Chondrocyte (in vitro differentiated cells): ENCODE data around the gene TULP1. TPM values are rescaled to one million over a fixed set of nuclear protein-coding genes. Genes with fewer than 3 reads are reported as not detected.
A peak's percentile ranks its signal among the peaks of the same experiment; 100 is the strongest.
"Not testable (repeated sequence)": the region's sequence is repeated elsewhere in the genome, so short reads cannot be mapped to it uniquely, and the experiment has no call there.

ENCODE experiments used
- DNase-seq: peaks from one replicate; pipeline ENCODE4 v3.0.0; 2021; ENCODE audit warnings: mixed read lengths, low spot score
- H3K27ac Mint-ChIP-seq: one replicate; pipeline ENCODE4 v1.8.0; 2021; ENCODE audit warnings: mild to moderate bottlenecking, moderate library complexity, mixed read lengths; ENCODE audit not compliant: unreplicated experiment
- H3K27me3 Mint-ChIP-seq: 2 replicates; pipeline ENCODE4 v1.8.0; 2021; ENCODE audit warnings: low read depth, mixed read lengths
- H3K36me3 Mint-ChIP-seq: 2 replicates; pipeline ENCODE4 v1.8.0; 2021; ENCODE audit warnings: low read depth, mixed read lengths
- H3K4me1 Mint-ChIP-seq: 2 replicates; pipeline ENCODE4 v1.8.0; 2021; ENCODE audit warnings: low read depth, mild to moderate bottlenecking, mixed read lengths
- H3K4me3 Mint-ChIP-seq: one replicate; pipeline ENCODE4 v1.8.0; 2021; ENCODE audit warnings: mild to moderate bottlenecking, moderate library complexity, mixed read lengths; ENCODE audit not compliant: unreplicated experiment
- H3K9me3 Mint-ChIP-seq: 2 replicates; pipeline ENCODE4 v1.8.0; 2021; ENCODE audit warnings: low read depth, mixed read lengths
- total RNA-seq: library from RNA; stranded (reverse); gene quantifications from 3 replicates; pipeline ENCODE4 v1.2.1, GENCODE V29; 2021
- TF ChIP-seq, protein P1 (sequence below): fragments of 200-600 bp; sonication (generic); IDR thresholded peaks from 2 replicates; pipeline ENCODE4 v1.5.0; 2021; ENCODE audit warnings: antibody characterized with exemption, mild to moderate bottlenecking, moderate library complexity

TULP1 gene
- total RNA-seq, 1 donor from 2014 or later, result not detected

DNA sequence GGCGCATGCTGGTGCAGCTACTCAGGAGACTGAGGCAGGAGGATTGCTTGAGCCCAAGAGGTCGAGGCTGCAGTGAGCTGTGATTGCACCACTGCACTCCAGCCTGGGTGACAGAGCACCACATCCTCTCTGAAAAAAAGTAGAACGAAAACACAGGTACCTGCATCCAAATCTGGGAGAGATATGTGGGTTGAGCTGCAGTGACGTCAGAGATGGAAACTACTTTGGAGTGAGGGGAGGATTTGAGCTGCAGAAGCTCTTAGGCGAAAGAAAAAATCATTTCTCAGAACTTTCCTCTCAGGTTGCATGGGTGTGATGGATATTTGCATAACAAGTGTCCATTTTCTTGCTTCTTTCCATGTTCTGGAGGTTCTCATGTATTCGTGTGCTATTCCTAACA lies 4.0 kb upstream of the TULP1 start:
- no peaks in the 10 kb centered on the region for H3K9me3 Mint-ChIP-seq
- TF ChIP-seq, protein P1, sequence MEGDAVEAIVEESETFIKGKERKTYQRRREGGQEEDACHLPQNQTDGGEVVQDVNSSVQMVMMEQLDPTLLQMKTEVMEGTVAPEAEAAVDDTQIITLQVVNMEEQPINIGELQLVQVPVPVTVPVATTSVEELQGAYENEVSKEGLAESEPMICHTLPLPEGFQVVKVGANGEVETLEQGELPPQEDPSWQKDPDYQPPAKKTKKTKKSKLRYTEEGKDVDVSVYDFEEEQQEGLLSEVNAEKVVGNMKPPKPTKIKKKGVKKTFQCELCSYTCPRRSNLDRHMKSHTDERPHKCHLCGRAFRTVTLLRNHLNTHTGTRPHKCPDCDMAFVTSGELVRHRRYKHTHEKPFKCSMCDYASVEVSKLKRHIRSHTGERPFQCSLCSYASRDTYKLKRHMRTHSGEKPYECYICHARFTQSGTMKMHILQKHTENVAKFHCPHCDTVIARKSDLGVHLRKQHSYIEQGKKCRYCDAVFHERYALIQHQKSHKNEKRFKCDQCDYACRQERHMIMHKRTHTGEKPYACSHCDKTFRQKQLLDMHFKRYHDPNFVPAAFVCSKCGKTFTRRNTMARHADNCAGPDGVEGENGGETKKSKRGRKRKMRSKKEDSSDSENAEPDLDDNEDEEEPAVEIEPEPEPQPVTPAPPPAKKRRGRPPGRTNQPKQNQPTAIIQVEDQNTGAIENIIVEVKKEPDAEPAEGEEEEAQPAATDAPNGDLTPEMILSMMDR, result no peak
- no peak for DNase-seq
- H3K4me3 Mint-ChIP-seq, result no peak overlapping the region
- no peak overlapping the region for H3K27ac Mint-ChIP-seq
- no peaks in the 10 kb centered on the region for H3K36me3 Mint-ChIP-seq
- no peaks in the 10 kb centered on the region for H3K4me1 Mint-ChIP-seq
- H3K27me3 Mint-ChIP-seq, result no peaks in the 10 kb centered on the region

DNA sequence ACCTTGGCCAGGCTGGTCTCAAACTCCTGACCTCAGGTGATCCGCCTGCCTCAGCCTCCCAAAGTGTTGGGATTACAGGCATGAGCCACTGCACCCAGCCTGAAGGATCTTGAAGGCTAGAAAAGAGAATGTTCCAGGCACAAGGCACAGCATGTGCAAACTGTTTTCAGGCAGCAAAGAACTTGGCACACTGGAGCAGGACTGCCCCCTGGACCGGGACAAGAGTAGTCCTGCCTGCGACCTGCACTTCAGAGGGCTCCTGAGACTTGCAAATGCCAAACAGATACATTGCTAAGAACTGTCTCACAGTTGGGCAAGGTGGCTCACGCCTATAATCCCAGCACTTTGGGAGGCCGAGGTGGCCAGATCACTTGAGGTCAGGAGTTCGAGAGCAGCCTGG lies 3.2 kb upstream of the TULP1 start:
- H3K27ac Mint-ChIP-seq, H3K9me3 Mint-ChIP-seq, DNase-seq: not testable (repeated sequence)

DNA sequence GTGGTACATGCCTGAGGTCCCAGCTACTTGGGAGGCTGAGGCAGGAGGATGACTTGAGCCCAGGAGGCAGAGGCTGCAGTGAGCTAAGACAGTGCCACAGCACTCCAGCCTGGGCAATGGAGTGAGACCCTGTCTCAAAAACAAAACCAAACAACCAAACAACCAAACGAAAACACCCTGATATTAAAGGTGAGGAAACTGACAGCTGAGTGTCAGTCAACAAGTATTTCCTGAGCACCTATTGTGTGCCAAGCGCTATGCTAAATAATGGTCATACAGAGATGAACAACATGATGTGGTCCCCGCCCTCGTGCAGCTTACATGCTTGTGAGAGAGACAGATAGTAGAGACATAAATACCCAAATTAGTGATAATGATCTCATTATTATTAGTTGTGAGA lies 1.9 kb upstream of the TULP1 start:
- H3K27ac Mint-ChIP-seq, result no peak overlapping the region
- DNase-seq, result no peak
- H3K36me3 Mint-ChIP-seq, result no peaks in the 10 kb centered on the region
- H3K9me3 Mint-ChIP-seq, result no peaks in the 10 kb centered on the region
- H3K27me3 Mint-ChIP-seq, result peaks cover 3% of the 10 kb centered on the region
- TF ChIP-seq, protein P1, result no peak
- no peak overlapping the region for H3K4me3 Mint-ChIP-seq
- H3K4me1 Mint-ChIP-seq, result no peaks in the 10 kb centered on the region

More for the DNA sequence above, 3.2 kb upstream of the TULP1 start:
- not testable (repeated sequence) for H3K27me3 Mint-ChIP-seq, H3K36me3 Mint-ChIP-seq, H3K4me3 Mint-ChIP-seq, H3K4me1 Mint-ChIP-seq

DNA sequence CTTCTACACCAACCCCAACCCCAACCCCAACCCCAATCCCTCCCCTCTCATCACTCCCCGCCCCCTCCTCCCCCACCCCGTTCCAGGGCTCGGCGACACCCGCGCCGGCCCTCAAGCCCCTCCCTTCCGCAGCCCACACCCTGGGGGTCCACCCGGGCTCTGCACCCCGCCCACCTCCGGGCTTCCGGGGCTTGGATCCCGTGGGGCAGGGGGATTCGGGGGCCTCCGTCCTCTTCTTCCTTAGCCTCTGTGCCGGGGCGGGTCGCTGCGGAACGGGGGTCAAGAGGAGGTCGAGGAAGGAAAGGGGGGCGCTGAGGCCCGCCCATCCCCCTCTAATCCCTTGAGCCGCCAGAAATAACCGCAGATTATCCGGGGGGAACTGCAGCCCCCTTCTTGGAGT lies 690 bp downstream of the TULP1 start:
- Mint-ChIP-seq H3K4me1 (peaks cover 4% of the 10 kb centered on the region), H3K27ac (no peak overlapping the region), H3K9me3 (no peaks in the 10 kb centered on the region), H3K4me3 (no peak overlapping the region), H3K27me3 (peaks cover 3% of the 10 kb centered on the region), H3K36me3 (no peaks in the 10 kb centered on the region)
- TF ChIP-seq, protein P1, result no peak
- peak; percentile 62 for DNase-seq

DNA sequence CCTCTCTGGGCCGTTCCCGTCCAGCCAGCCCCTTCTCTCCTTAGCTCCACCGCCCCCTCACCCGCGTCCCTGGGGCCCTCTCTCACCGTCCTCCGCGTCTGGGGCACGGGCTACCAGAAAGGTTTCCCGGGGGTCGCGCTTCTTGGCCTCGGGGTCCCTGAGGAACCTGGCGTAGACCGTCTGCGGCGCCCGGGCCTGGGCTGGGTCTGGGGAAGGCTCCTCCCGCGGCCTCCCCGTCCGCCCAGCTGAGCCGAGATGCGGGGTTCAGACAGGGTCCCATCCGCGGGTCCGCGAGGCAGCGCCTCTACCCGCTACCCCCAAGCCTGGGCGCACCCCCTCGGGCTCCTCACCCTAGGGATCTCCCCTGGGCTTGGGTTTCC lies 1.1 kb downstream of the TULP1 start:
- H3K4me3 Mint-ChIP-seq, result no peak overlapping the region
- no peak overlapping the region for H3K27ac Mint-ChIP-seq

More for the DNA sequence above, 1.1 kb downstream of the TULP1 start:
- peaks cover 6% of the 10 kb centered on the region for H3K4me1 Mint-ChIP-seq
- no peaks in the 10 kb centered on the region for H3K9me3 Mint-ChIP-seq
- peak; percentile 81 for DNase-seq
- no peaks in the 10 kb centered on the region for H3K36me3 Mint-ChIP-seq
- TF ChIP-seq, protein P1, result no peak
- H3K27me3 Mint-ChIP-seq, result peaks cover 3% of the 10 kb centered on the region
